Fibroblast of pulmonary artery (primary cell): ENCODE results near the gene TMPRSS2.

Experiments
- DNase-seq: peaks from one replicate; pipeline ENCODE4 v3.0.0-alpha.2; 2010; ENCODE audit warnings: low read depth
- H3K4me3 ChIP-seq: replicated peaks from 2 replicates; pipeline ENCODE4 v1.5.1; 2011; ENCODE audit warnings: low read depth, mild to moderate bottlenecking, control low read depth, low read length, moderate library complexity
- TF ChIP-seq, protein P1 (sequence below): IDR thresholded peaks from 2 replicates; pipeline ENCODE4 v1.5.1; 2011; ENCODE audit warnings: mild to moderate bottlenecking, control low read depth, low read length, inconsistent platforms; ENCODE audit errors: missing control alignments

The TMPRSS2 gene

DNA sequence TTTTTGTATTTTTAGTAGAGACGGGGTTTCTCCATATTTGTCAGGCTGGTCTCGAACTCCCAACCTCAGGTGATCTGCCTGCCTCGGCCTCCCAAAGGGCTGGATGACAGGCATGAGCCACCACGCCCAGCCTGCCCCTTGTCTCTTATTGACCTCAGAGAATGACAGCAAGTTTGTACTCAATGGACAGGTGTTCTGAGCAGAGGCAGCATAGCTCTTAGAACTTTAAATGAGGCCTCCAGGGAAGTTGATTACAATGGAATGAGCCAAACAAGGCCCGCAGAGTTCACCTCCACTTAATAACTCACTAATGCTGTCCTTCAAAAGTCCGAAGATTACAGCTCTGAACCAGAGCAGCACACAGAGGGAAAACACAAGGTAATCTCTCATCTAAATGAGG lies 10.9 kb downstream of the TMPRSS2 start:
- TF ChIP-seq, protein P1, sequence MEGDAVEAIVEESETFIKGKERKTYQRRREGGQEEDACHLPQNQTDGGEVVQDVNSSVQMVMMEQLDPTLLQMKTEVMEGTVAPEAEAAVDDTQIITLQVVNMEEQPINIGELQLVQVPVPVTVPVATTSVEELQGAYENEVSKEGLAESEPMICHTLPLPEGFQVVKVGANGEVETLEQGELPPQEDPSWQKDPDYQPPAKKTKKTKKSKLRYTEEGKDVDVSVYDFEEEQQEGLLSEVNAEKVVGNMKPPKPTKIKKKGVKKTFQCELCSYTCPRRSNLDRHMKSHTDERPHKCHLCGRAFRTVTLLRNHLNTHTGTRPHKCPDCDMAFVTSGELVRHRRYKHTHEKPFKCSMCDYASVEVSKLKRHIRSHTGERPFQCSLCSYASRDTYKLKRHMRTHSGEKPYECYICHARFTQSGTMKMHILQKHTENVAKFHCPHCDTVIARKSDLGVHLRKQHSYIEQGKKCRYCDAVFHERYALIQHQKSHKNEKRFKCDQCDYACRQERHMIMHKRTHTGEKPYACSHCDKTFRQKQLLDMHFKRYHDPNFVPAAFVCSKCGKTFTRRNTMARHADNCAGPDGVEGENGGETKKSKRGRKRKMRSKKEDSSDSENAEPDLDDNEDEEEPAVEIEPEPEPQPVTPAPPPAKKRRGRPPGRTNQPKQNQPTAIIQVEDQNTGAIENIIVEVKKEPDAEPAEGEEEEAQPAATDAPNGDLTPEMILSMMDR, result no peak
- no peak overlapping the region for H3K4me3 ChIP-seq
- DNase-seq, result no peak

DNA sequence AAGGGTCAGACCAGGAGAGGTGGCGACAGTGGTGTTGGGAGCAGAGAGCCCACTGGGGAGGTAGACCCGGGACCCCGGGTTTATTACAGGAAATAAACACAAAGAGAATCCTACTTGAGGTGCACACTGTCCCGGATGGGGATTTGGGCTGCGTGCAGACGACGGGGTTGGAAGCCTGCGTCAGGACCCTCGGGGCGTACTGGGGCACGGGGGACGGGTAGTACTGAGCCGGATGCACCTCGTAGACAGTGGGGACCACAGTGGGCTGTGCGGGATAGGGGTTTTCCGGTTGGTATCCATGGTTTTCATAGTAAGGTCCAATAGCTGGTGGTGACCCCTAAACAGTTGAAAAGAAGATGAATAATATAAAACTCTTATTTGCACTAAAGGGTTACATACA lies 13.7 kb downstream of the TMPRSS2 start:
- H3K4me3 ChIP-seq, result no peak overlapping the region
- TF ChIP-seq, protein P1, result no peak
- DNase-seq, result no peak

DNA sequence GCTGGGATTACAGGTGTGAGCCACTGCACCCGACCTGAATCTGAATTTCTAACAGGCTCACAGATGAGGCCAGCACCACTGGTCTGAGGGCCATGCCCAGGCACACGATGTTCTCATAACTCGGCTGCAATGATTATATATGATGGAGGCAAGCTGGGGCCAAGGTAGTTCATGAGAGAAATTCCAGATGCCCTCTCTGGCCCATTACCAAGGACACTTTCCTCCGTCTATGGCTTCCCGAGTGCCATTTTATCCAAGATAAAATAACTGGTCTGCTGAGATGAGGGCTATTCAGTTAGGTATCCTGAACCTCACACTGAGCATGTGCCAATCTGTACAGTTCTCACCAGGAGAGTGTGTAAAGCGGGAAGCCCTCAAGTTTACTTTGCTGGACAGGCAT lies 16.5 kb downstream of the TMPRSS2 start:
- DNase-seq, result no peak
- TF ChIP-seq, protein P1, result no peak

DNA sequence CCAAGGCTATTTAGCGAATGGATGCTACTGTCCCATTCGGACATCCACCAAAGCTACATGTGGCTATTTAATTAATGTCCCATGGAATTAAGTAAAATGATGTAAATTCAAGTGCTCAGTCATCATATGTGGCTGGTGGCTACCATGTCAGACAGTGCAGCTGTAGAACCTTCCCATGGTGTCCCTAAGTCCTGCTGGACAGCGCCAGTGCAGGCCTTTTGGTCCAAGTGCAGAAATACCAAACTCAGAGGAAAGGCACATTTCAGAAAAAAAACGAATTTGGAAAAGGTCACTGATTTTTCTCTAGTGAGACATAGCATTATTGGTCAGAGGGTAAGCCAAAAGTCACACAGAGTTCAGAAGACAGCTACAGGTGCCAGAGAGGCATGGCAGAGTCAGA lies 17.6 kb downstream of the TMPRSS2 start:
- TF ChIP-seq, protein P1, result no peak
- no peak for DNase-seq
- no peak overlapping the region for H3K4me3 ChIP-seq

More for the DNA sequence above, 16.5 kb downstream of the TMPRSS2 start:
- H3K4me3 ChIP-seq, result no peak overlapping the region

DNA sequence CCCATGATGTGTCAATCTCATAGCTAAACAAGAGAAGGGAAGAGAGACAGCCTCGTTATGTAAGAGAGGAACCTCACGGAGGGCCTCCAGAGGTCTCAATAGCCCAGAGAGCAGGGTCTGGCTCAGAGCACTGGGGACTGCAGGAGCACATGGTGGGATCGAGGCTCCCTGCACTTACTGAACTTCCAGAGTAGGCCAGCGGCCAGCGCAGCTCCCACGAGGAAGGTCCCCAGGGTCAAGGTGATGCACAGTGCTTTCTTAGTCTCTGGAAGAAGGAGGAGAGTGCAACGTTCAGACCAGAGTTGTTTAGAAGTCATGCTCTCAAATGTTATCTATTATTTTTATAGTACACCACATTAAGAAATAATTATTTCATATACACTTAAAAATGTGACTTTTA lies 18.6 kb downstream of the TMPRSS2 start:
- DNase-seq, result no peak
- no peak overlapping the region for H3K4me3 ChIP-seq
- TF ChIP-seq, protein P1, result no peak

DNA sequence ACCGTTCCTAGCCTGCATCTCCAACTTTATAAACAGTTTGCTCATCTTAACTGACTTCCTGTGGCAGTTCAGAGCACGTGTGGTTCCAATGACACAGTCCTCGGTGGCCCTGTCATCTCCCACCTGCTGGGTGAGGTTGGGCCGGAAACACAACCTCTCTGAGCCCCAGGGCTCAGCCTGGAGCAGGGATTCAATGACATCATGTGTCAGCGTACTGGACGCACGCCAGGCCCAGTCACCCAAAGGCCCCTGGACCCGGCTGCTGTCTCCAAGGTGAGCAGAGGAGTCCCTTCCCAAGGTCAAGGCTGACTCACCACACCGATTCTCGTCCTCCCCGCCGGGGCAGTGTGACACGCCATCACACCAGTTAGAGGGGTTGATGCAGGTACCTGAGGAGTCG lies 19.9 kb downstream of the TMPRSS2 start:
- no peak overlapping the region for H3K4me3 ChIP-seq
- no peak for DNase-seq
- TF ChIP-seq, protein P1, result no peak

DNA sequence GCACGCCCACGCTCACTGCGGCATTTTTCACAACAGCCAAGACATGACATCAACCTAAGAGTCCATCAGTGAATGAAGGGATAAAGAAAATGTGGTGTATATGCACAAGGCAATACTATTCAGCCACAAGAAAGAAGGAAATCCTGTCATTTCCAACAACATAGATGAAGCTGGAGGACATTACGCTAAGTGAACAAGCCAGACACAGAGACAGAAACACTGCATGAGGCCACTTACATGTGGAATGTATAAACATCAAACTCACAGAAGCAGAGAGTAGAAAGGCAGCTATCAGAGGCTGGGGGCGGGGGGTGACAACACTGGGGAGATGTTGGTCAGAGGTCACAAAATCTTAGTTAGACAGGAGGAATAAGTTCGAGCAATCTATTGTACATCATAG lies 20.9 kb downstream of the TMPRSS2 start:
- H3K4me3 ChIP-seq, result no peak overlapping the region
- DNase-seq, result no peak
- TF ChIP-seq, protein P1, result no peak
